Measurements from ENCODE around the gene RABL2B. TPM values are rescaled to one million over a fixed set of nuclear protein-coding genes. Genes with fewer than 3 reads are reported as not detected.
"Not testable (repeated sequence)": the region's sequence is repeated elsewhere in the genome, so short reads cannot be mapped to it uniquely, and the experiment has no call there.

The RABL2B gene
- total and polyA plus RNA-seq, 2 experiments from 2014 or later: 18.4 to 23.6 TPM

DNA sequence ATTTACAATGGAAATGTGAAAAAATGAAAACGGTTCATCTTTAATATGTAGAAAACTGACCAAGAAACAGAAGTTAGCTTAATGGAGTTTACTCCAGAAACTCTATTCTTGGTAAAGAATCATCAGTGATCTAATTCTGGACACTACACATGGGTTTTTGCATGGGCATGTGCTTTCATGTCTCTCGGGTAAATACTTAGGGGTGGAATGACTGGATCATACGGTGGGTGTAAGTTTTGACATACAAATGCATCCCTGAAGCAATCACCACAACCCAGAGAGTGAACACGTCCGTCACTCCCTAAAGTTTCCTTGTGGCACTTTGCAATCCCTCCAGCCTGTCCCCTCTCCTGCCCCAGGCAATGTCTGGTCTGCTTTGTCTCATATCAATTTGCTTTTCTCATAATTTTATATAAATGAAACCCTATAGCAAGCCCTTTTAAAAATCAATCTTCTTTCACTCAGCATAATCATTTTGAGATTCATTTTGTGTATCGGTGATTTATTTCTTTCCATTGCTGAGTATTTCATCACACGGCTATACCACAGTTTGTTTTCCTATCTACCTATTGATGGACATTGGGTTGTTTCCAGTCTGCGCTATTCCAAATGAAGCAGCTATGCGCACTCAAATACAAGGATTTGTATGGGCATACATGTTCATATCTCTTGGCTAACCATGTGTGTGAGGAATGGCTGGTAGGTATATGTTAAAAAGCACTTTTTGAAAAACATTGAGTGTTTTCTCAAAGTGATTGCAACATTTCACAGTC lies 33.9 kb downstream of the RABL2B start:
- H3K36me3 ChIP-seq (ENCODE audit: low read depth); H3F3A ChIP-seq (ENCODE audit: insufficient read depth); H3K4me2 ChIP-seq (ENCODE audit: unreplicated experiment); H3K9me3 ChIP-seq (ENCODE audit: low read depth); H3K27me3 ChIP-seq (replicated peaks; ENCODE audit: insufficient read depth); in situ Hi-C loops (cut with MboI); H3K4me1 ChIP-seq (ENCODE audit: insufficient read depth); H3K9me2 ChIP-seq (ENCODE audit: insufficient read depth); H3K27ac ChIP-seq; H4K20me1 ChIP-seq (ENCODE audit: insufficient read depth); H3K9ac ChIP-seq; H3K79me2 ChIP-seq (ENCODE audit: insufficient read depth); H3K4me3 ChIP-seq; H2AFZ ChIP-seq; DNase-seq: not testable (repeated sequence)
- 64 to 66% methylated on average over 9 of the region's 9 CpGs for WGBS, 2 experiments (ENCODE audit: low coverage in 1 of 2, low lambda C conversion rate in 2 of 2, missing lambda C conversion rate in 2 of 2)

DNA sequence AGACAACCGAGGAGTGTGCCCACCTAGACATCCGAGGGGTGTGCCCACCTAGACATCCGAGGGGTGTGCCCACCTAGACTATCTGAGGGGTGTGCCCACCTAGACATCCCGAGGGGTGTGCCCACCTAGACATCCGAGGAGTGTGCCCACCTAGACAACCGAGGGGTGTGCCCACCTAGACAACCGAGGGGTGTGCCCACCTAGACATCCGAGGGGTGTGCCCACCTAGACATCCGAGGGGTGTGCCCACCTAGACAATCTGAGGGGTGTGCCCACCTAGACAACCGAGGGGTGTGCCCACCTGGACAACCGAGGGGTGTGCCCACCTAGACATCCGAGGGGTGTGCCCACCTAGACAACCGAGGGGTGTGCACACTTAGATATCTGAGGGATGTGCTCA lies 34.8 kb downstream of the RABL2B start:
- H3K4me3 ChIP-seq; H3K79me2 ChIP-seq (ENCODE audit: insufficient read depth); DNase-seq; H3K9ac ChIP-seq; H3K9me2 ChIP-seq (ENCODE audit: insufficient read depth); H4K20me1 ChIP-seq (ENCODE audit: insufficient read depth); H3K9me3 ChIP-seq (ENCODE audit: low read depth); H3F3A ChIP-seq (ENCODE audit: insufficient read depth); H3K4me1 ChIP-seq (ENCODE audit: insufficient read depth); H3K27me3 ChIP-seq (replicated peaks; ENCODE audit: insufficient read depth); H3K4me2 ChIP-seq (ENCODE audit: unreplicated experiment); H2AFZ ChIP-seq; in situ Hi-C loops (cut with MboI); H3K36me3 ChIP-seq (ENCODE audit: low read depth); H3K27ac ChIP-seq: not testable (repeated sequence)
- 59 to 70% methylated on average over 4 to 12 of the region's 13 CpGs for WGBS, 2 experiments (ENCODE audit: low coverage in 1 of 2, low lambda C conversion rate in 2 of 2, missing lambda C conversion rate in 2 of 2)

DNA sequence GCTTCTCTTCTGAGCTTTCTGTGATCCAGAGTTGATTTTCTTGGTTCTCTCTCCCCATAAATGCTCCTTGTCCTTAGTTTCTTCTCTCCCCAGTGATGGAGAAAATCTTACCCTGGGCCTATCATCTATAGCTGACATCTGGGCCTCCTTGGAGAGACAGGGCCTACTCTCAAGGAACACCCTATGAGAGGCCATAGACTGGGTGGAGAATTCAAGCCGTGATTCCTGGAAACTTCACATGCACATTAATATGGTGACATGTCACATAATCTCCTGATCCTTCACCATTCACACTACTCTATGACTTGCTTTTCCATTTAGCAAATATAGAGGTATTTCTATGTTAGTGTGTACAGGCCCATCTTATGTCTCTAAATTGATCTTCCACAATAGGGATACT lies 35.9 kb downstream of the RABL2B start:
- WGBS, 2 experiments (ENCODE audit: low coverage in 1 of 2, low lambda C conversion rate in 2 of 2, missing lambda C conversion rate in 2 of 2): 19 to 48% methylated on average over 1 of the region's 1 CpG
- H2AFZ ChIP-seq; H4K20me1 ChIP-seq (ENCODE audit: insufficient read depth); H3K79me2 ChIP-seq (ENCODE audit: insufficient read depth); DNase-seq; H3K4me2 ChIP-seq (ENCODE audit: unreplicated experiment); H3F3A ChIP-seq (ENCODE audit: insufficient read depth); in situ Hi-C loops (cut with MboI); H3K27me3 ChIP-seq (replicated peaks; ENCODE audit: insufficient read depth); H3K9me3 ChIP-seq (ENCODE audit: low read depth); H3K36me3 ChIP-seq (ENCODE audit: low read depth); H3K4me1 ChIP-seq (ENCODE audit: insufficient read depth); H3K4me3 ChIP-seq; H3K27ac ChIP-seq; H3K9ac ChIP-seq; H3K9me2 ChIP-seq (ENCODE audit: insufficient read depth): not testable (repeated sequence)

DNA sequence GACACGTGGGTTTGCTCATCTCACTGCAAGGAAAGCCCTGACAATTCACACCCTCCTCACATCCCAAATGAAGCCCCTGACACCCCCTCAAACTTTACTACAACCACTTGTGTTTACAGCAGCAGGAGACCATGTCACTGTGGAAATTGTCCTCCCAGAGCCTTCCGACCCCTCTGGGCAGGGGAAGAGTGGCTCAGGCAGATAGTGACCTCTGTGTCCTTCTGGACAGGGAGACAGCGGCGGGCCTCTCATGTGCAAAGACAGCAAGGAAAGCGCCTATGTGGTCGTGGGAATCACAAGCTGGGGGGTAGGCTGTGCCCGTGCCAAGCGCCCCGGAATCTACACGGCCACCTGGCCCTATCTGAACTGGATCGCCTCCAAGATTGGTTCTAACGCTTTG lies 39.0 kb downstream of the RABL2B start:
- not testable (repeated sequence) for H3F3A ChIP-seq (ENCODE audit: insufficient read depth)

DNA sequence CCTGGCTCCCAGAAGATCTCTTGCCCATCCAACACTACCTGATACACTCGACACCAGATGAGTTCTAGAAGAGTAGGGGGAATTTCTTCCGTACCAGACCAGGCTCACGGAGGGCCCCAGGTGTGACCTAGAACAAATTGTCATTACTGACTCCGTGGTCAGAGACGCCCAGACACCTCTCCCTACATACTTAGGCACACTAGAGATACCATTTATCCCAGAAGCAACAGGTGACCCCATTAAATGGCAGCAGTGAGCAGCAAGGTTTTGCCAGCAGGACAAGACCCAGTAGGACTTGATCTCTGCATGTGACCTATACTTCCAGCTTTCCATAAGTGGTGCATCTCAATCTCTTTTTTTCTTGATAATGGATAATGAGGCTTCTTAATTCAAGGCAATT lies 42.7 kb downstream of the RABL2B start:
- in situ Hi-C loops (cut with MboI); H3K9me2 ChIP-seq (ENCODE audit: insufficient read depth); H3K36me3 ChIP-seq (ENCODE audit: low read depth); H3K79me2 ChIP-seq (ENCODE audit: insufficient read depth); H3K4me3 ChIP-seq; H4K20me1 ChIP-seq (ENCODE audit: insufficient read depth); H3K9ac ChIP-seq; H3K4me2 ChIP-seq (ENCODE audit: unreplicated experiment); H3K9me3 ChIP-seq (ENCODE audit: low read depth); H2AFZ ChIP-seq; H3K27me3 ChIP-seq (replicated peaks; ENCODE audit: insufficient read depth); H3K27ac ChIP-seq; H3F3A ChIP-seq (ENCODE audit: insufficient read depth); DNase-seq; H3K4me1 ChIP-seq (ENCODE audit: insufficient read depth): not testable (repeated sequence)
- 44 to 48% methylated on average over 5 of the region's 5 CpGs for WGBS, 2 experiments (ENCODE audit: low coverage in 1 of 2, low lambda C conversion rate in 2 of 2, missing lambda C conversion rate in 2 of 2)

More for the DNA sequence above, 39.0 kb downstream of the RABL2B start:
- H3K27me3 ChIP-seq (replicated peaks; ENCODE audit: insufficient read depth); H3K79me2 ChIP-seq (ENCODE audit: insufficient read depth); H3K9me3 ChIP-seq (ENCODE audit: low read depth); H2AFZ ChIP-seq; H3K27ac ChIP-seq; H3K9me2 ChIP-seq (ENCODE audit: insufficient read depth); H4K20me1 ChIP-seq (ENCODE audit: insufficient read depth); H3K4me3 ChIP-seq; H3K9ac ChIP-seq; DNase-seq; H3K4me2 ChIP-seq (ENCODE audit: unreplicated experiment); in situ Hi-C loops (cut with MboI); H3K36me3 ChIP-seq (ENCODE audit: low read depth); H3K4me1 ChIP-seq (ENCODE audit: insufficient read depth): not testable (repeated sequence)
- WGBS, 2 experiments (ENCODE audit: low coverage in 1 of 2, low lambda C conversion rate in 2 of 2, missing lambda C conversion rate in 2 of 2): 68 to 75% methylated on average over 8 to 12 of the region's 12 CpGs
